NCI-H446 (cell line): ENCODE measurements around the gene KCNK4.
A peak's percentile ranks its signal among the peaks of the same experiment; 100 is the strongest.

Experiments used
- DNase-seq, 2 experiments: peaks; one replicate each; lab custom pipeline; 2025; lab: John Stamatoyannopoulos, UW

KCNK4 gene

GRCh38 chr11:64324692-64325469 lies 33.8 kb downstream of the KCNK4 start:
- DNase-seq: no peak

- no peak for DNase-seq
Observed at GRCh38 chr11:64327375-64327774, 36.3 kb downstream of the KCNK4 start.

- no peak for DNase-seq
Observed at GRCh38 chr11:64327993-64328392, 36.9 kb downstream of the KCNK4 start.

GRCh38 chr11:64330888-64331287 lies 39.8 kb downstream of the KCNK4 start:
- DNase-seq: no peak

- peak; percentile 47 to 73 for DNase-seq
Observed at GRCh38 chr11:64331569-64332371, 40.7 kb downstream of the KCNK4 start.

GRCh38 chr11:64333556-64333955 lies 42.5 kb downstream of the KCNK4 start:
- DNase-seq: no peak

GRCh38 chr11:64334764-64335735 lies 43.9 kb downstream of the KCNK4 start:
- peak; percentile 69 to 93 for DNase-seq

- no peak for DNase-seq
Observed at GRCh38 chr11:64337538-64338249, 46.6 kb downstream of the KCNK4 start.

- no peak for DNase-seq
Observed at GRCh38 chr11:64338716-64339115, 47.6 kb downstream of the KCNK4 start.

- no peak for DNase-seq
Observed at GRCh38 chr11:64339286-64339685, 48.2 kb downstream of the KCNK4 start.

- DNase-seq: no peak
Observed at GRCh38 chr11:64339754-64340408, 48.8 kb downstream of the KCNK4 start, which contains the start of gene CCDC88B. Gene CCDC88B (plus strand): TSS chr11:64340204. CDS start chr11:64340267, 63 bp downstream.

- DNase-seq: no peak
Observed at GRCh38 chr11:64340671-64341335, 49.7 kb downstream of the KCNK4 start.

- no peak for DNase-seq
Observed at GRCh38 chr11:64341429-64341828, 50.3 kb downstream of the KCNK4 start.

GRCh38 chr11:64341851-64342791 lies 51.0 kb downstream of the KCNK4 start:
- DNase-seq: peak; percentile 69 to 91

GRCh38 chr11:64342869-64343745 lies 52.0 kb downstream of the KCNK4 start:
- DNase-seq: peak in 1 of 2 experiments; percentile 74

- DNase-seq: peak in 1 of 2 experiments; percentile 26
Observed at GRCh38 chr11:64343767-64344559, 52.9 kb downstream of the KCNK4 start.

- DNase-seq: no peak
Observed at GRCh38 chr11:64344787-64345186, 53.7 kb downstream of the KCNK4 start.
